T-helper 22 cell (primary cell): ENCODE measurements around the gene SPATS2.
"Not testable (repeated sequence)": the region's sequence is repeated elsewhere in the genome, so short reads cannot be mapped to it uniquely, and the experiment has no call there.

ENCODE experiments used
- DNase-seq: peaks from one replicate; pipeline ENCODE4 v3.0.0-alpha.2; 2020; ENCODE audit warnings: low read depth

SPATS2 gene

DNA sequence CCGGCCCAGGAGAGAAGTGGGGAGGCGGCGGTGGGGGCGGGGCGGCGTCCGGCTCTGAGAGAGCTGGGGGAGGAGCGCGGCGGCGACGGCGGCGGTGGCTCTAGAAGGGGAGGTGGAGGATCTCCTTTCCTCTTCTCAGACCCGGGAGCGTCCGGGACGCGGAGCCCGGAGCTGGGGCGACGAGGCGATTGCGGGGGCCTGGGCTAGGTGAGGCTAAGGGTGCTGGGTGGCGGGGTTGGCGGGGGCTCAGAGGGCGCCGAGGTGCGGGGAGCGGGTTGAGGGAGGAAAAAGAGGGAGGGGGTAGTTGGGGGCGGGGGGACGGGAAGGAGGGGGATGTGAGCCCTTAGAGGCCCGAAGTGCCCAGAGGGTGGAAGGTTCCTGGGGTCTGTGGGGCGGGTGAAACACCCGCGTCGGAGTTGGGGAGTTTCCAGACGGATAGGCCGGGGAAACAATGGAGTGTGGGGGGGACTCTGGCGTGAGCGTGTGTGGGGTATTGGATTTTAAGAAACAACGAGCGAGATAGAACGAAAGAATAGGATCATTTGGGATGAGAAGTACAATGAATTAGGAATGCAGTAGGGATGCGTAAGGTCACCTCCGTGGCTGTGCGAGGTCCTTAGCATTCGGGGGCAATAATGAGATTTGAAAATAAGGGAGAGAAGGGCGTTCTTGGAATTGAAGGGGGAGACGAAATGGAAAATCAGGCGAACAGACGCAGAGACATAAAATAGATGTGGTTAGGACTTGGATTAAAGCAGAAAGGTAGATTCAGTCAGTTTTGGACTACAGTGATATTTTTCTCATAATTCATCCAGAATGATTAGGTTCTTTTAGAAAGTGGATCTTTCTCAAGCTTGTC lies at the start of gene SPATS2:
TSS of gene SPATS2 (plus strand) at position 82 of the 859 bp plus-strand sequence. CDS start 93,551 bp downstream, outside the sequence.
- DNase-seq = no peak

DNA sequence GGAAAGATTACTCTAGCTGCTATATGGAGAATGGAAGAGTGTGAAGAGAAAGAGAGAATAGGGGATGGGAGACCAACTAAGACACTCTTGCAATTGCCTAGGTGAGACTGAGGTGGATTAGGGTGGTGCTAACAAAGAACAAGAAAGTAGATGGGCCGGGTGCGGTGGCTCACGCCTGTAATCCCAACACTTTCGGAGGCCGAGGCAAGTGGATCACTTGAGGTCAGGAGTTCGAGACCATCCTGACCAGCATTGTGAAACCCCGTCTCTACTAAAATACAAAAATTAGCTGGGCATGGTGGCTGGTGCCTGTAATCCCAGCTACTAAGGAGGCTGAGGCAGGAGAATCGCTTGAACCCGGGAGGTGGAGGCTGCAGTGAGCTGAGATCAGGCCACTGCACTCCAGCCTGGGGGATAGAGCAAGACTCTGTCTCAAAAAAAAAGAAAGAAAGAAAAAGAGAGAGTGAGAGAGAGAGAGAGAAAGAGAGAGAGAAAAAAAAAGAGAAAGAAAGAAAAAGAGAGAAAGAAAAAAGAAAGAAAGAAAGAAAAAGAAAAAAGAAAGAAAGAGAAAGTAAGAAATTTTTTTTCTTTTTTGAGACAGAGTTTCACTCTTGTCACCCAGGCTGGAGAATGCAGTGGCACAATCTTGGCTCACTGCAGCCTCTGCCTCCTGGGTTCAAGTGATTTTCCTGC lies 46.7 kb upstream of the SPATS2 start:
- not testable (repeated sequence) for DNase-seq

DNA sequence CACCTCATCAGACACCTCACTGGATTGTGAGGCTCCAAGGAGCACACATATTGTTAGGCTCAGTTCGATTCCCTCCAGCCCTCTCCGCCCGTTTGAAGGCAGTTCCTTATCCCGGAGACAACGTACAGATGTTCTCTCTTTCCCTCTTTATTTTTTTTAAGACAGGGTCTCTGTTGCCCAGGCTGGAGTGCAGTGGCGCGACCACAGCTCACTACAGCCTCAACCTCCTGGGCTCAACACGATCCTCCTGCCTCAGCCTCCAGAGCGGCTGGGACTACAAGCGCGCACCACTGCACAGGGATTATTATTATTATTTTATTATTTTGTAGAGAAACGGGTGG lies 44.9 kb upstream of the SPATS2 start:
- DNase-seq = no peak

DNA sequence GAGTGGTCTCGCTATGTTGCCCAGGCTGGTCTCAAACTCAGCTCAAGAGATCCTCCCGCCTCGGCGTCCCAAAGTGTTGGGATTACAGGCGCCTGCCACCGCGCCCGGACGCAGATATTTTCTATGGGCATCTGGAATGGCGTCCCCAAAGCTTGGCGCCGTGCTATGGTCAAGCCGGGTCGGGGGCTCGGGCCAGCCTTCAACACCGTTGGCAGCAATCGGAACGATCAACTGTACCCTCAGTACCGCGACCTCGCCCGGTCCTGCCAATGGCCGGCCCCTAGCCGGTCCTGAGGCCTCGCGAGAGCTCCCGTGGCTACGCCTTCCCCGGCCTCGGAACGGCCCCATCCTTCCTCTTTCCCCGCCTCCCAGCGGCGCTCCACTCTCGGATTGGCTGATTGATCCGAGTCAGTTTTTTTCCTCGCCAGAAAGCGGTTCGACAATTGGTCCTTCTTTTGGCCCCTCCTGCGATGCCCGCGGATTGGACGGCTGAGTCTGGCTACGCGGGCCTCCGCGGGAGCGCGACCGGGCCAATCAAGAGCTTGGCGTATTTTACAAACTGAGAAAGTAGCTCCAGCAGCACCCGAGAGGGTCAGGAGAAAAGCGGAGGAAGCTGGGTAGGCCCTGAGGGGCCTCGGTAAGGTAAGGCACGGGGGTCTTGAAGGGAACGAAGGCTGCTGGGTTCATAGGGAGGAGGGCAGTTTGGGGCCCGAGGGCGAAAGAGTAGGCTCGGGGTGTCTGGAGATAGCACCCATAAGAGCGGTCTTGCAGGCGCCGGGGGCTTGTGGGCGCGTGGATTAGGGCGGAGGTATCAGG lies 44.3 kb upstream of the SPATS2 start, which contains the start of gene TROAP:
TSS of gene TROAP (plus strand) at position 548 of the 816 bp plus-strand sequence. CDS start 354 bp downstream, outside the sequence.
- peak; percentile 92 for DNase-seq

DNA sequence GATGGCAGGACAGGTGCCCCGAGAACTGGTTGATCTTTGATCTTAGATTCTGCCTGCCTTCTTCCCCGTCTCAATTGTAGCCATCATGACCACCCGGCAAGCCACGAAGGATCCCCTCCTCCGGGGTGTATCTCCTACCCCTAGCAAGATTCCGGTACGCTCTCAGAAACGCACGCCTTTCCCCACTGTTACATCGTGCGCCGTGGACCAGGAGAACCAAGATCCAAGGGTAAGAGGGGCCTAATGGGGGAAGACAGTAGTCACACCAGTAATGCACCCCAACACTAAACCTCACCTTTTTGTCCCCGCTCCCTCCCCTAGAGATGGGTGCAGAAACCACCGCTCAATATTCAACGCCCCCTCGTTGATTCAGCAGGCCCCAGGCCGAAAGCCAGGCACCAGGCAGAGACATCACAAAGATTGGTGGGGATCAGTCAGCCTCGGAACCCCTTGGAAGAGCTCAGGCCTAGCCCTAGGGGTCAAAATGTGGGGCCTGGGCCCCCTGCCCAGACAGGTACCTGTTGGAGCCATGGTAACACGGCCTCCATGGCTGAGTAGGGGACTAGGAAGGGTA lies 43.7 kb upstream of the SPATS2 start:
- no peak for DNase-seq

DNA sequence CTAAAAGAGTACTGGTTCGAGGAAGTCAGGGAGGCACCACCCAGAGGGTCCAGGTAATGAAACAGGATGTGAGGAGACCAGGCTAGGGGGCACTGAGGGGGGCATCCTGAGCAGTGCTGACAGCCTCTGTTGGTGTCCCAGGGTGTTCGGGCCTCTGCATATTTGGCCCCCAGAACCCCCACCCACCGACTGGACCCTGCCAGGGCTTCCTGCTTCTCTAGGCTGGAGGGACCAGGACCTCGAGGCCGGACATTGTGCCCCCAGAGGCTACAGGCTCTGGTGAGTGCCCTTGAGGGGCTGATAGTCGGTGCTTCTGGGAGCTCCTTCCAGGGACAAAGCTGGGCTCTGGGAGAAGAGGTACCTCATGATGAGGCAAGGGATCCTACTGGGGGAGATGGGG lies 41.7 kb upstream of the SPATS2 start:
- DNase-seq = no peak

GRCh38 chr12:49327368-49327767 lies 39.9 kb upstream of the SPATS2 start:
- DNase-seq = no peak

DNA sequence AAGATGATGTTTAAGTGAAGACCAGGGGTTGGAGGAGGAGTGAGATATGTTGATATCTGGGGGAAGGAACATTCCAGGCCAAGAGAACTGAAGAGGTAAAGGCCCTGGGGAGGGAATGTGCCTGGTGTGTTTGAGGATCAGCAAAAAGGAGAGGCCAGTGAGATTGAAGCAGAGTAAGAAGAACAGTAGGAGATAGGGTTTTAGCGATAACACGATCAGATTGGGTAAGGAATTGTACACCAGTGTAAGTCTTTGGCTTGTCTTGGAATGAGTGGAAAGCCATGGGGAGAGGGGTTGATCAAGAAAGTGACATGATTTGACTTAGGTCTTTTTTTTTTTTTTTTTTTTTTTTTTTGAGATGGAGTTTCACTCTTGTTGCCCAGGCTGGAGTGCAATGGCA lies 39.4 kb upstream of the SPATS2 start:
- DNase-seq = no peak

- DNase-seq = no peak
These were observed 38.4 kb upstream of the SPATS2 start for GRCh38 chr12:49328816-49329215.

DNA sequence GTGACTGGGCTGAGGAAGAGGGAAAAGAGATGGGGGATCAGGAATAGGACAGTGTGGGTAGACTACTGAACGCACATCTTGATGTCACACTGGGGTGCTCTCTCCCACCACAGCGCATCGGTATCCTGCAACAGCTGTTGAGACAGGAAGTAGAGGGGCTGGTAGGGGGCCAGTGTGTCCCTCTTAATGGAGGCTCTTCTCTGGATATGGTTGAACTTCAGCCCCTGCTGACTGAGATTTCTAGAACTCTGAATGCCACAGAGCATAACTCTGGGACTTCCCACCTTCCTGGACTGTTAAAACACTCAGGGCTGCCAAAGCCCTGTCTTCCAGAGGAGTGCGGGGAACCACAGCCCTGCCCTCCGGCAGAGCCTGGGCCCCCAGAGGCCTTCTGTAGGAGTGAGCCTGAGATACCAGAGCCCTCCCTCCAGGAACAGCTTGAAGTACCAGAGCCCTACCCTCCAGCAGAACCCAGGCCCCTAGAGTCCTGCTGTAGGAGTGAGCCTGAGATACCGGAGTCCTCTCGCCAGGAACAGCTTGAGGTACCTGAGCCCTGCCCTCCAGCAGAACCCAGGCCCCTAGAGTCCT lies 37.1 kb upstream of the SPATS2 start:
- DNase-seq = no peak

GRCh38 chr12:49330631-49331379 lies 36.5 kb upstream of the SPATS2 start:
- DNase-seq = no peak

- DNase-seq = no peak
These were observed 35.7 kb upstream of the SPATS2 start for GRCh38 chr12:49331380-49332222.

- DNase-seq = no peak
These were observed 34.8 kb upstream of the SPATS2 start for GRCh38 chr12:49332441-49332861.

- DNase-seq = no peak
These were observed 34.3 kb upstream of the SPATS2 start for GRCh38 chr12:49332891-49333371.

DNA sequence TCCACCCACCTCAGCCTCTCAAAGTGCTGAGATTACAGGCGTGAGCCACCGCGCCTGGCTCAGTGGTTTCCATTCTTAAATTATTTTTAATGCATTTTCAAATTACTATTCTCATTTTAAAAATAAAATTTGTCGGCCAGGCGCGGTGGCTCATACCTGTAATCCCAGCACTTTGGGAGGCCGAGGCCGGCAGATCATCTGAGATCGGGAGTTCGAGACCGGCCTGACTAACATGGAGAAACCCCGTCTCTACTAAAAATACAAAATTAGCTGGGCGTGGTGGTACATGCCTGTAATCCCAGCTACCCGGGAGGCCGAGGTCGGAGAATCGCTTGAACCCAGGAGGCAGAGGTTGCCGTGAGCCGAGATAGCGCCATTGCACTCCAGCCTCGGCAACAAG lies 33.5 kb upstream of the SPATS2 start:
- DNase-seq = not testable (repeated sequence)

- DNase-seq = no peak
These were observed 33.0 kb upstream of the SPATS2 start for GRCh38 chr12:49334226-49334625.

- no peak for DNase-seq
These were observed 32.6 kb upstream of the SPATS2 start for GRCh38 chr12:49334681-49335080.

DNA sequence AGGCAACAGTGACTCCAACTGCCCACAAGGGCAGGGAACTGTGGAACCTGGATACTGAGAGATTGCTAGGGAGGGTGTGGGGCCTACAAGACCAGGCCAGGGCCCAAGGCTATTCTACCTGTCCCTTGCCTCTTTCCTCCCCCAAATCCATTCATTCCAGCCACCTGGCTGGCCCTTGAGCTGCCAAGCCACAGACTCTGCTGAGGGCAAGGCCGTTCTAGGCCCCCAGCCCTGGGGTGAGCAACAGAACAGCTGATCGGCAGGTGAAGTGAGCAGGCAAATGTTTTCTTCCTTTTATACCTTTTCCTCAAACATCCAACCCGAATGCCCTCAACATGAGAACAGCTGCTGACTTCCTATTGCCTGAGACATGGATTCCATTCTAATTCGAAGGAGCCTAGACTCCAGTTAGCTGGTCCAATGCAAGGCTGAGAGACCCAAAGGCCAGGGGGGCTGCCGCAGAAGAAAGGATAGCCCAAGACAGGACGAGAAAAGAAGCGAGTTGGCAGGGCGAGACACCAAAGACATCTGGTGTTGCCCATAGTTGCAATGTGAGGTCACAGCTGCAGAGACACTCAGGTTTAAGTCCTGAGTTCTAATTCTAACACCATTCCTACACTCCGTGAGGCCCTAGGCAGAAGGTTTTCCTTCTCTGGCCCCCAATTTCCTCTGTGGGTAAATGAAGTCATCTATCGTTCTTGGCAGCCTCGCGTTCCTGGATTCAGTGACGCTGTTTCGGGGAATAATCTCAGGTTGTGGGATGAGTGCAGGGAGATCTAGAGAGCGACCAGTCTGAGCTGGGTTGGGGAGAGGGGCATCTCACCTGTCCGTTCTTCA lies 31.9 kb upstream of the SPATS2 start:
- DNase-seq = no peak
